K562 (cell line): ENCODE results near the gene ERMARD. TPM values are rescaled to one million over a fixed set of nuclear protein-coding genes. Genes with fewer than 3 reads are reported as not detected.

Experiments
- CBFA2T3 ChIP-seq: fragments of 450-650 bp; IDR thresholded peaks from 2 replicates; pipeline ENCODE4 v1.6.1; 2017
- CREB3L1 ChIP-seq: fragments of 450-650 bp; IDR thresholded peaks from 2 replicates; pipeline ENCODE4 v1.6.1; 2014; ENCODE audit warnings: low read depth, mild to moderate bottlenecking, moderate library complexity, borderline replicate concordance
- EP400 ChIP-seq: fragments of 450-650 bp; IDR thresholded peaks from 2 replicates; pipeline ENCODE4 v1.6.1; 2017; ENCODE audit warnings: antibody characterized with exemption, mild to moderate bottlenecking, moderate library complexity
- ESRRB ChIP-seq: fragments of 250-450 bp; sonication (Bioruptor Pico); IDR thresholded peaks from 2 replicates; pipeline ENCODE4 v1.5.0; 2020; ENCODE audit warnings: mild to moderate bottlenecking, moderate library complexity, borderline replicate concordance
- ETS2 ChIP-seq: IDR thresholded peaks from 2 replicates; pipeline ENCODE4 v1.6.1; 2016; ENCODE audit warnings: borderline replicate concordance, missing genetic modification characterization, mild to moderate bottlenecking, moderate library complexity, missing compliant biosample characterization; ENCODE audit not compliant: poor library complexity, severe bottlenecking
- ETV6 ChIP-seq, 3 experiments: fragments of 150-350 bp in 1 of 3; sonication (generic) in 1 of 3; formaldehyde crosslinking in 1 of 3; IDR thresholded peaks; 2 replicates each; pipeline versions ENCODE4 v1.6.1 to v1.8.0; 2014 to 2022; ENCODE audit warnings: borderline replicate concordance in 2 of 3, low read depth in 2 of 3, antibody characterized with exemption in 1 of 3, low read length in 1 of 3, mild to moderate bottlenecking in 1 of 3, missing genetic modification reagents in 1 of 3
- FOXA3 ChIP-seq, 2 experiments: fragments of 450-650 bp in 1 of 2; sonication (generic) in 1 of 2; formaldehyde crosslinking; IDR thresholded peaks in 1 of 2; conservative IDR thresholded peaks in 1 of 2; 2 replicates each; pipeline versions ENCODE4 v1.4.0 to v1.8.0; 2020 to 2022; ENCODE audit warnings: mild to moderate bottlenecking in 2 of 2, missing genetic modification reagents in 1 of 2
- HNRNPLL ChIP-seq: fragments of 200-400 bp; formaldehyde crosslinking; IDR thresholded peaks from 2 replicates; pipeline ENCODE4 v1.6.1; 2017; ENCODE audit warnings: low read length, low read depth, mild to moderate bottlenecking; ENCODE audit not compliant: poor library complexity, severe bottlenecking
- KDM5B ChIP-seq: fragments of 200-600 bp; sonication (generic); IDR thresholded peaks from 2 replicates; pipeline ENCODE4 v1.6.1; 2012; ENCODE audit warnings: low read depth, mild to moderate bottlenecking, moderate library complexity, low read length, control low read depth, inconsistent platforms; ENCODE audit not compliant: insufficient replicate concordance
- MAFF ChIP-seq: IDR thresholded peaks from 2 replicates; pipeline ENCODE4 v1.6.1; 2012; ENCODE audit warnings: low read length, improper control_type of control experiment
- MAZ ChIP-seq, 2 experiments: fragments of 450-650 bp in 1 of 2; sonication (generic) in 1 of 2; formaldehyde crosslinking; IDR thresholded peaks in 1 of 2; conservative IDR thresholded peaks in 1 of 2; 2 replicates each; pipeline versions ENCODE4 v1.4.0 to v1.5.0; 2020; ENCODE audit warnings: mild to moderate bottlenecking in 1 of 2, missing genetic modification reagents in 1 of 2
- SAFB ChIP-seq: fragments of 200-400 bp; formaldehyde crosslinking; IDR thresholded peaks from 2 replicates; pipeline ENCODE4 v1.6.1; 2017; ENCODE audit warnings: low read depth, low read length, borderline replicate concordance
- SMAD1 ChIP-seq: fragments of 150-350 bp; IDR thresholded peaks from 2 replicates; pipeline ENCODE4 v1.6.1; 2014; ENCODE audit warnings: low read length, low read depth; ENCODE audit not compliant: partially characterized antibody
- TEAD1 ChIP-seq, 2 experiments: fragments of 450-650 bp in 1 of 2; sonication (generic) in 1 of 2; formaldehyde crosslinking; IDR thresholded peaks; 2 replicates each; pipeline versions ENCODE4 v1.4.0 to v1.8.0; 2020 to 2022; ENCODE audit warnings: mild to moderate bottlenecking in 2 of 2, missing genetic modification reagents in 1 of 2
- TFAP4 ChIP-seq: sonication (generic); formaldehyde crosslinking; IDR thresholded peaks from 2 replicates; pipeline ENCODE4 v1.8.0; 2022; ENCODE audit warnings: missing genetic modification reagents, mild to moderate bottlenecking, moderate library complexity, borderline replicate concordance
- TFE3 ChIP-seq: fragments of 450-650 bp; formaldehyde crosslinking; IDR thresholded peaks from 2 replicates; pipeline ENCODE4 v1.4.0; 2020; ENCODE audit warnings: mild to moderate bottlenecking, mixed read lengths
- ZNF324 ChIP-seq: fragments of 250-450 bp; sonication (Bioruptor Pico); IDR thresholded peaks from 2 replicates; pipeline ENCODE4 v1.4.0; 2020; ENCODE audit warnings: mild to moderate bottlenecking
- ZNF639 ChIP-seq, 2 experiments: fragments of 200-800 bp in 1 of 2; sonication (Bioruptor generic) in 1 of 2; sonication (generic) in 1 of 2; formaldehyde crosslinking in 1 of 2; IDR thresholded peaks in 1 of 2; conservative IDR thresholded peaks in 1 of 2; 2 replicates each; pipeline versions ENCODE4 v1.5.0 to v1.6.1; 2016 to 2020; ENCODE audit warnings: missing compliant biosample characterization in 1 of 2, missing genetic modification characterization in 1 of 2, missing genetic modification reagents in 1 of 2
- ZNF668 ChIP-seq: fragments of 250-450 bp; sonication (Bioruptor Pico); IDR thresholded peaks from 2 replicates; pipeline ENCODE4 v1.8.0; 2022; ENCODE audit warnings: mild to moderate bottlenecking, inconsistent platforms
- polyA plus RNA-seq, 8 experiments: library from polyadenylated mRNA; depleted of rRNA in 4 of 8; stranded (reverse) in 5 of 8; unstranded in 3 of 8; fragments of >200 nt; fragmentation: Nextera tagmentation in 2 of 8; fragmentation: Illumina TruSeq in 1 of 8; extraction: Ambion mirVana in 2 of 8; extraction: Trizol in 1 of 8; gene quantifications; 2 replicates each; pipeline versions ENCODE4 v1.2.1 to v1.2.3, GENCODE V29; 2011 to 2014; ENCODE audit warnings: inconsistent platforms in 1 of 8, missing spikeins in 1 of 8
- total RNA-seq, 7 experiments: library from RNA; depleted of rRNA in 6 of 7; stranded (reverse); fragments of >200 nt in 6 of 7; fragmentation: Illumina TruSeq in 2 of 7; extraction: Trizol in 2 of 7; gene quantifications; 2 replicates each; pipeline versions ENCODE4 v1.2.1 to v1.2.3, GENCODE V29; 2011 to 2021; ENCODE audit warnings: low replicate concordance in 1 of 7

ERMARD gene
- total and polyA plus RNA-seq, 9 of the 15 experiments (the other 6 are each of a cell fraction or from before 2014, with no cell fraction given), result 14.5 to 68.6 (median 27.7) TPM

GRCh38 chr6:169724494-169725124 is 26.8 kb upstream of the ERMARD start, which contains the start of gene PHF10 (continued):
- TF ChIP-seq TFAP4, result peak; percentile 84
- no peak for TF ChIP-seq ETS2 (tag)
- TF ChIP-seq TEAD1 (CRISPR knock-in tag; IDR thresholded peaks at IDR 0.05), result peak in 1 of 2 experiments; percentile 66; a peak in 1 of 4 replicates
- TF ChIP-seq MAFF, result no peak
- TF ChIP-seq KDM5B, result peak; percentile 24
- peak in 1 of 2 experiments; percentile 60; a peak in 1 of 4 replicates for TF ChIP-seq ZNF639 (CRISPR knock-in tag; conservative IDR thresholded peaks at IDR 0.05 in 1 of 2, IDR thresholded peaks at IDR 0.05 in 1 of 2)
- TF ChIP-seq TFE3, result no peak
- TF ChIP-seq FOXA3 (CRISPR knock-in tag; conservative IDR thresholded peaks at IDR 0.05 in 1 of 2, IDR thresholded peaks at IDR 0.05 in 1 of 2), result no peak
- no peak for TF ChIP-seq ZNF324 (CRISPR knock-in tag)
- peak; percentile 76 for TF ChIP-seq HNRNPLL
- no peak for TF ChIP-seq ETV6 (IDR thresholded peaks at IDR 0.05; ENCODE audit: borderline replicate concordance in 1 of 2, low read depth in 2 of 2, low read length in 1 of 2)
- TF ChIP-seq ETV6 (CRISPR knock-in tag; IDR thresholded peaks at IDR 0.05; ENCODE audit: borderline replicate concordance), result no peak
- TF ChIP-seq SAFB, result peak; percentile 89
- TF ChIP-seq CBFA2T3, result no peak
- no peak for TF ChIP-seq SMAD1
- TF ChIP-seq MAZ (CRISPR knock-in tag; conservative IDR thresholded peaks at IDR 0.05 in 1 of 2, IDR thresholded peaks at IDR 0.05 in 1 of 2), result peak; percentile 50 to 75; a peak in 3 of 4 replicates
- peak; percentile 68 for TF ChIP-seq CREB3L1
- TF ChIP-seq ZNF668 (CRISPR knock-in tag), result no peak
- TF ChIP-seq EP400, result peak; percentile 85; the same call in 1 of the 2 replicates
- TF ChIP-seq ESRRB, result no peak
- TF ChIP-seq, all 486 proteins: peak for 78
